Muscle of leg (tissue), 16 donors: ENCODE results near the gene ALDH3B1. TPM values are rescaled to one million over a fixed set of nuclear protein-coding genes. Genes with fewer than 3 reads are reported as not detected.
"Not testable (repeated sequence)": the region's sequence is repeated elsewhere in the genome, so short reads cannot be mapped to it uniquely, and the experiment has no call there.

Experiments
- DNase-seq: peaks from one replicate; pipeline ENCODE4 v3.0.0; 2013
- H3K27ac ChIP-seq: one replicate; pipeline ENCODE4 v1.5.1; 2013; ENCODE audit warnings: mild to moderate bottlenecking, low read length, control low read depth
- H3K27me3 ChIP-seq: one replicate; pipeline ENCODE4 v1.6.1; 2013; ENCODE audit warnings: low read length; ENCODE audit not compliant: control insufficient read depth, insufficient read depth
- H3K36me3 ChIP-seq: one replicate; pipeline ENCODE4 v1.6.1; 2013; ENCODE audit warnings: low read length; ENCODE audit not compliant: control insufficient read depth, insufficient read depth
- H3K4me1 ChIP-seq: one replicate; pipeline ENCODE4 v1.6.1; 2013; ENCODE audit warnings: low read length; ENCODE audit not compliant: control insufficient read depth, insufficient read depth
- H3K4me3 ChIP-seq: one replicate; pipeline ENCODE4 v1.5.1; 2013; ENCODE audit warnings: low read length, control low read depth
- H3K9me3 ChIP-seq: replicated peaks from 2 replicates; pipeline ENCODE4 v1.6.1; 2013; ENCODE audit warnings: low read depth, low read length; ENCODE audit not compliant: control insufficient read depth
- WGBS: methylation state at CpG from one replicate; pipeline ENCODE4 v1.1.5; 2013; ENCODE audit warnings: missing lambda C conversion rate; ENCODE audit not compliant: insufficient coverage; 5-methylcytosine and 5-hydroxymethylcytosine counted together
- long read RNA-seq, 11 donors: transcript quantifications; one replicate each; lab custom pipeline, GENCODE V29; 2026
- polyA plus RNA-seq, 8 donors: library from polyadenylated mRNA; unstranded; fragments of 120-200 nt; gene quantifications; one replicate each; pipeline versions ENCODE4 v1.2.1 to v1.2.3, GENCODE V29; 2013; ENCODE audit warnings: inconsistent platforms in 1 of 8, low replicate concordance in 1 of 8; ENCODE audit not compliant: insufficient read length in 8 of 8, insufficient read depth in 1 of 8
- total RNA-seq: library from RNA; stranded (reverse); fragments of 120-200 nt; gene quantifications from one replicate; pipeline ENCODE4 v1.2.4, GENCODE V29; 2013

Gene ALDH3B1, protein sequence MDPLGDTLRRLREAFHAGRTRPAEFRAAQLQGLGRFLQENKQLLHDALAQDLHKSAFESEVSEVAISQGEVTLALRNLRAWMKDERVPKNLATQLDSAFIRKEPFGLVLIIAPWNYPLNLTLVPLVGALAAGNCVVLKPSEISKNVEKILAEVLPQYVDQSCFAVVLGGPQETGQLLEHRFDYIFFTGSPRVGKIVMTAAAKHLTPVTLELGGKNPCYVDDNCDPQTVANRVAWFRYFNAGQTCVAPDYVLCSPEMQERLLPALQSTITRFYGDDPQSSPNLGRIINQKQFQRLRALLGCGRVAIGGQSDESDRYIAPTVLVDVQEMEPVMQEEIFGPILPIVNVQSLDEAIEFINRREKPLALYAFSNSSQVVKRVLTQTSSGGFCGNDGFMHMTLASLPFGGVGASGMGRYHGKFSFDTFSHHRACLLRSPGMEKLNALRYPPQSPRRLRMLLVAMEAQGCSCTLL
- total RNA-seq (5.4 TPM), polyA plus RNA-seq (10 to 100 TPM in 1 of 8 donors, 1 to 10 TPM in 7; 3.2 to 10.7 (median 6.7) TPM)
- long read RNA-seq, donor 1, partial matches to known transcripts: 0 of 1 reads
- long read RNA-seq, donor 1, other reads (novel, unspliced or antisense): 0 of 1 reads
- long read RNA-seq, donor 2: 0 reads
- long read RNA-seq, donor 3: 0 reads
- long read RNA-seq, donor 4, partial matches to known transcripts: 0 of 1 reads
- long read RNA-seq, donor 4, other reads (novel, unspliced or antisense): 0 of 1 reads
- long read RNA-seq, donor 5, partial matches to known transcripts: 0 of 1 reads
- long read RNA-seq, donor 5, other reads (novel, unspliced or antisense): 0 of 1 reads
- long read RNA-seq, donor 6, partial matches to known transcripts: 0 of 2 reads
- long read RNA-seq, donor 6, other reads (novel, unspliced or antisense): 0 of 2 reads
- long read RNA-seq, donor 7: 0 reads
- long read RNA-seq, donor 8, partial matches to known transcripts: 0 of 2 reads
- long read RNA-seq, donor 8, other reads (novel, unspliced or antisense): 0 of 2 reads
- long read RNA-seq, donor 9, partial matches to known transcripts: 0 of 4 reads
- long read RNA-seq, donor 9, other reads (novel, unspliced or antisense): 0 of 4 reads
- long read RNA-seq, donor 10: 0 reads
- long read RNA-seq, donor 11, partial matches to known transcripts: 0 of 2 reads
- long read RNA-seq, donor 11, other reads (novel, unspliced or antisense): 0 of 2 reads

GRCh38 chr11:68010090-68011041 lies at the start of gene ALDH3B1:
Gene ALDH3B1 (plus strand): TSS chr11:68010327. CDS start chr11:68015298, 4,971 bp downstream.
- Histone ChIP-seq H3K27me3 (no peaks in the 10 kb centered on the region), H3K4me1 (peaks cover 67% of the 10 kb centered on the region), H3K27ac (peak within 1 kb of the TSS; percentile 88), H3K9me3 (no peaks in the 10 kb centered on the region), H3K36me3 (no peaks in the 10 kb centered on the region), H3K4me3 (peak within 1 kb of the TSS; percentile 24)
- DNase-seq: peak; percentile 77
- WGBS: 28% methylated on average over 28 of the region's 33 CpGs

GRCh38 chr11:67963217-67963616 lies 46.9 kb upstream of the ALDH3B1 start:
- H3K36me3 ChIP-seq, H3K4me1 ChIP-seq, H3K9me3 ChIP-seq, H3K4me3 ChIP-seq, H3K27me3 ChIP-seq, DNase-seq, H3K27ac ChIP-seq: not testable (repeated sequence)
- WGBS: 75% methylated on average over 14 of the region's 16 CpGs

- WGBS: 27% methylated on average over 5 of the region's 6 CpGs
- not testable (repeated sequence) for H3K27me3 ChIP-seq, H3K4me3 ChIP-seq, H3K4me1 ChIP-seq, H3K36me3 ChIP-seq, H3K27ac ChIP-seq, DNase-seq, H3K9me3 ChIP-seq
Measured at GRCh38 chr11:67963879-67964278, 46.2 kb upstream of the ALDH3B1 start.

- not testable (repeated sequence) for H3K9me3 ChIP-seq, H3K4me3 ChIP-seq, DNase-seq, H3K4me1 ChIP-seq, H3K27ac ChIP-seq, H3K27me3 ChIP-seq, H3K36me3 ChIP-seq
Measured at GRCh38 chr11:67964746-67965145, 45.4 kb upstream of the ALDH3B1 start.

GRCh38 chr11:67965830-67966348 lies 44.2 kb upstream of the ALDH3B1 start:
- H3K27ac ChIP-seq, H3K4me3 ChIP-seq, H3K27me3 ChIP-seq, H3K36me3 ChIP-seq, H3K9me3 ChIP-seq, H3K4me1 ChIP-seq, DNase-seq: not testable (repeated sequence)
- 94% methylated on average over 15 of the region's 19 CpGs for WGBS

DNA sequence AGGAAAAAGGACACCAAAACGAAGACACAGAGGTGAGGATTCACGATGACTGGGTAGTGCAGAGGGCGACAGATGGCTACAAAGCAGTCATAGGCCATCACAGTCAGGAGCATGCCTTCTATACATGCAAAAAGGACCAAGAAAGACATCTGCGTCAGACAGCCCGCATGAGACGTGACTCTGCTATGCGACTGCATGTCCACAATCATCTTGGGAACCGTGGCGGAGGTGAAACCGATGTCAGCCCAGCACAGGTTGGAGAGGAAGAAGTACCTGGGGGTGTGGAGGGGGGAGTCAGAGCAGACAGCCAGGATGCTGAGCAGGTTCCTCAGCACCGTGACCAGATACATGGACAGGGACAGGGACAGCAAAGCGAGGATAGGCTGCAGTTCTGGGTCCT lies 35.4 kb upstream of the ALDH3B1 start:
- H3K4me3 ChIP-seq, H3K27ac ChIP-seq, H3K9me3 ChIP-seq, H3K4me1 ChIP-seq, H3K27me3 ChIP-seq, H3K36me3 ChIP-seq, DNase-seq: not testable (repeated sequence)
- WGBS: 79% methylated on average over 11 of the region's 12 CpGs

DNA sequence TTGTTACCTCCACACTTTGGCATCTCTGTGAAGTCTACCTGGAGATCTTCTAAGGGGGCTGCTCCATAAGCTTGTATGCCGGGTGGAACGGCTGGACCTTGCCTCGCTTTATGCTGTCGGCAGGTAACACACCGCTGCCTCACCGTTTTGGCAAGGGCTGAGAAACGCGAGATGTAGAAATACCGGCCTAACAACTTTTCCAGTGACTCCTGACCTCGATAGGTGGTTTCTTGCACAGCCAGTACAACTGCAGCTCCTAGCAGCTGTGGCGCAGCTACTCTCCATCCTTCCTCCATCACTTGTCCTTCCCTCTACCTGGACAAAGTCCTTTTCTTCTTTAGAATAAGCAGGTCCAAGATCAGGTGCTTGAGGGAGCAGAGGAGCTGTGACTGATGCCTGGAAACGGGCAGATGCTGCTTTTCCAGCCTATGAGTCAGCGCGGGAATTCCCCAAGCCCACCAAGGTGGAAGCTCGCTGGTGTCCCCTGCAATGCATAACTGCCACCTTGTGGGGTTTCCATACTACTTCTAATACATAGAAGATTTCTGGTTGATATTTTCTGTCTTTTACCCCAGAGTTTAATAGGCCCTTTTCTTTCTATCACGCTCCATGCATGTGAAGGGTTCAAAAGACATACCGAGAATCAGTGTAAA lies 31.2 kb upstream of the ALDH3B1 start:
- H3K36me3 ChIP-seq, DNase-seq: not testable (repeated sequence)
- 44% methylated on average over 13 of the region's 17 CpGs for WGBS

DNA sequence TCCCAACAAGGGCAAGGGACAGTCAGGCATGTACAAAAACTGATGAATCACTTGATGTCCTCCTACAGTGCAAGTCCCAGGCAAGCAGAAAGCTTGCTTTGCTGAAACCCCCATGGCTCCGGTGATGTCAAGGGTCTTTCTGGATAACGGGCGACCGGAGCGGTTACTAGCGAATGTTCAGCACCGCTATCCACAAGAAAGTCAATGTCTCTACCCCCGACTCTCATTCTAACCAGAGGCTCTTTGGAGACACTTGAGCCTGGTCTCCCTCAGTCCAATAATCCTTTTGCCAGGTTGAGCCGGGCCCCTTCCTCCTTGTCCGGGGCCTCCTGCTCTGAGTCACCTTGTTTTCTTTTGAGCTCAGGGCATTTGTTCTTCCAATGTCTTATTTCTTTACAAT lies 28.9 kb upstream of the ALDH3B1 start:
- 79% methylated on average over 10 of the region's 10 CpGs for WGBS
- not testable (repeated sequence) for H3K27ac ChIP-seq, H3K4me1 ChIP-seq, H3K36me3 ChIP-seq, H3K4me3 ChIP-seq, H3K9me3 ChIP-seq, DNase-seq
- peaks cover 11% of the 10 kb centered on the region for H3K27me3 ChIP-seq

More for the DNA sequence above, 31.2 kb upstream of the ALDH3B1 start:
- peaks cover 11% of the 10 kb centered on the region for H3K27me3 ChIP-seq
- not testable (repeated sequence) for H3K27ac ChIP-seq, H3K9me3 ChIP-seq, H3K4me1 ChIP-seq, H3K4me3 ChIP-seq
